Gastrocnemius medialis (tissue), 4 donors: ENCODE measurements around the gene SLAMF1.

Source experiments
- POLR2A ChIP-seq, 2 donors: fragments of 450-650 bp; IDR thresholded peaks; one replicate each; pipeline ENCODE4 v1.6.1; 2017; ENCODE audit warnings: antibody characterized with exemption in 2 of 2, mild to moderate bottlenecking in 2 of 2, moderate library complexity in 2 of 2
- TF ChIP-seq, protein P1 (sequence below), 5 experiments: fragments of 450-650 bp in 3 of 5; fragments of 200-600 bp in 2 of 5; sonication (generic) in 2 of 5; IDR thresholded peaks in 4 of 5; conservative IDR thresholded peaks in 1 of 5; 1 replicate in 4 of 5; 2 replicates in 1 of 5; pipeline ENCODE4 v1.5.1; 2016 to 2019; ENCODE audit warnings: antibody characterized with exemption in 5 of 5, mild to moderate bottlenecking in 3 of 5, moderate library complexity in 3 of 5

DNA sequence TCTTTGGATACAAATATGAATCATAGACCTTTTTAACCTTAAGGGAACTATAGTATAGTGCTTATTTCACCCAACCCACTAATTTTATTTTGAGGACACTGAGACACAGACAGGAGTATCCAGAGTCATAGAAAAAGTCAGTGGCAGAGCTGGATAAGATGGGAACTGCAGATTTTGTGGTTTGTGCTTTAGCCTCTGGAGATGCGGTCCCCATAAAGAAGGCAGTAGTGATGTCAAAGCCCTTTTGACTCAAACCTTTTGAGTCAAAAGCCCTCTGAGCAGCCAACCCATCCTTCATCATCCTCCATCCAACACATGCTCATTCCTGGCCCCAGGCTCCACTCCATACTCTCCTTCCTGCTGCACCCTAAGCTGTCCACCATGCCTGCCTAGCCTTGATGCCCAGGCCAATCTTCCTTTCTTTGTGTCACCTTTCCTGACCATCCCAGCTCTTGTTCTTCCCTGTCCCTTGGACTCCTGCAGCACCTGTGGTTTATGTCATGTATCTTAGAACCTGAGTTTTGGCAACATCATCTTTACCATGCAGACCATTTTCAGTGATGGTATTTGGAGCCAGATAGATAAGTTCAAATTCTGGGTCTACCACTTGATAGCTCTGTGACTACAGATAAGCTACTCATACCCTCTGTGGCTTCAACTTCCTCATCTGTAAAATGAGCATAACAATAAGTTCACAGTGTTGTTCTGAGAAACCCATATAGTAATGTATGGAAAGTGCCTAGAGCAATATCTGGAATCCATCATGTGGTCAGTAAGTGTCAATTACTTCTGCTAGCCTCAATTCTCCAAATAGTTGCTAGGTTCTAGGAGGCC is 20.1 kb downstream of the SLAMF1 start:
- no peak for TF ChIP-seq POLR2A (IDR thresholded peaks at IDR 0.05)
- TF ChIP-seq, protein P1, sequence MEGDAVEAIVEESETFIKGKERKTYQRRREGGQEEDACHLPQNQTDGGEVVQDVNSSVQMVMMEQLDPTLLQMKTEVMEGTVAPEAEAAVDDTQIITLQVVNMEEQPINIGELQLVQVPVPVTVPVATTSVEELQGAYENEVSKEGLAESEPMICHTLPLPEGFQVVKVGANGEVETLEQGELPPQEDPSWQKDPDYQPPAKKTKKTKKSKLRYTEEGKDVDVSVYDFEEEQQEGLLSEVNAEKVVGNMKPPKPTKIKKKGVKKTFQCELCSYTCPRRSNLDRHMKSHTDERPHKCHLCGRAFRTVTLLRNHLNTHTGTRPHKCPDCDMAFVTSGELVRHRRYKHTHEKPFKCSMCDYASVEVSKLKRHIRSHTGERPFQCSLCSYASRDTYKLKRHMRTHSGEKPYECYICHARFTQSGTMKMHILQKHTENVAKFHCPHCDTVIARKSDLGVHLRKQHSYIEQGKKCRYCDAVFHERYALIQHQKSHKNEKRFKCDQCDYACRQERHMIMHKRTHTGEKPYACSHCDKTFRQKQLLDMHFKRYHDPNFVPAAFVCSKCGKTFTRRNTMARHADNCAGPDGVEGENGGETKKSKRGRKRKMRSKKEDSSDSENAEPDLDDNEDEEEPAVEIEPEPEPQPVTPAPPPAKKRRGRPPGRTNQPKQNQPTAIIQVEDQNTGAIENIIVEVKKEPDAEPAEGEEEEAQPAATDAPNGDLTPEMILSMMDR (IDR thresholded peaks at IDR 0.05 in 4 of 5, conservative IDR thresholded peaks at IDR 0.05 in 1 of 5): no peak
